ENCODE results near the gene WRNIP1. TPM values are rescaled to one million over a fixed set of nuclear protein-coding genes. Genes with fewer than 3 reads are reported as not detected.
"Not testable (repeated sequence)": the region's sequence is repeated elsewhere in the genome, so short reads cannot be mapped to it uniquely, and the experiment has no call there.

WRNIP1 gene
- total RNA-seq, 1 experiment from 2014 or later, result 100 TPM

GRCh38 chr6:2798586-2799134, 33.5 kb downstream of the WRNIP1 start:
- no peak for DNase-seq (ENCODE audit: low spot score)
- in situ Hi-C loops (cut with HindIII; ENCODE audit: low sequenced_read_pairs), result no loop called here

DNA sequence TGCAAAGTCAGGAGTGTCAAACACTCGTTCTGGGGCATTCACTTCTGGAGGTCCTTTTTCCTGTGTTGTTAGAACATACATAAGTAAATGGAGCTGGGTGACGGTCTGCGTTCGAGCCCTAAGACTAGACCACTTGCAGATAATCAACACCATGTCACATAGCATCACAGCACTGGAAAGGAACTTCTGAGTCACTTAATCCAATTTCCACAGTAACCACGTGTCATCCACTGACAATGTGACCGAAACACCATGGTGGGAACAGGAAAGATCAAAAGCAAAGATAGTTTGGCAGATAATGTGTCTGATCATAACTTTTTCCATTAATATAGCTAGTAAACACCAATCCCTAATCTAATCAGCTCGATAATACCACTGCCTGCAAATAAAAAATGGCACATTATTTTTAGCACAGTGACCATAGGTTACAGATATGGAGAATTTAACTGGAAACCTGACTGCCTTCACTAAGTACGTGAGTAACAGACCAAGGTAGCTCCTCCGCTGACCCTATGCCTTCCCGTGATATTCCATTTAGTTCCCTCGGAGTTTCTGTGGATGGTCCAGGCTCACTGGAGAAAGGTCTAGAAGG, 34.8 kb downstream of the WRNIP1 start:
- in situ Hi-C loops (cut with HindIII; ENCODE audit: low sequenced_read_pairs), result no loop called here
- no peak for DNase-seq (ENCODE audit: low spot score)

GRCh38 chr6:2800552-2801316, 35.5 kb downstream of the WRNIP1 start:
- in situ Hi-C loops (cut with HindIII; ENCODE audit: low sequenced_read_pairs), result no loop called here
- DNase-seq (ENCODE audit: low spot score), result no peak

DNA sequence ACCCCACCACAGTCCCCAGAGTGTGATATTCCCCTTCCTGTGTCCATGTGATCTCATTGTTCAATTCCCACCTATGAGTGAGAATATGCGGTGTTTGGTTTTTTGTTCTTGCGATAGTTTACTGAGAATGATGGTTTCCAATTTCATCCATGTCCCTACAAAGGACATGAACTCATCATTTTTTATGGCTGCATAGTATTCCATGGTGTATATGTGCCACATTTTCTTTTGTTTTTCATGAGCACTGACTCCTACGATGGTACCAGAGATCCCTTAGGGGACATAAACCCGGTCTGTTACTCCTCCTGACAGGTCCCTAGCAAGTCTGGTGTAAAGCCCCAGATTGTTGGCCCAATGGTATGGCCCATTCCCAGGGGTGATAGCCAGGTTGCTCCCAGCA, 36.5 kb downstream of the WRNIP1 start:
- DNase-seq (ENCODE audit: low spot score); in situ Hi-C loops (cut with HindIII; ENCODE audit: low sequenced_read_pairs): not testable (repeated sequence)

GRCh38 chr6:2802521-2803060, 37.4 kb downstream of the WRNIP1 start:
- DNase-seq (ENCODE audit: low spot score), result no peak
- in situ Hi-C loops (cut with HindIII; ENCODE audit: low sequenced_read_pairs), result no loop called here

DNA sequence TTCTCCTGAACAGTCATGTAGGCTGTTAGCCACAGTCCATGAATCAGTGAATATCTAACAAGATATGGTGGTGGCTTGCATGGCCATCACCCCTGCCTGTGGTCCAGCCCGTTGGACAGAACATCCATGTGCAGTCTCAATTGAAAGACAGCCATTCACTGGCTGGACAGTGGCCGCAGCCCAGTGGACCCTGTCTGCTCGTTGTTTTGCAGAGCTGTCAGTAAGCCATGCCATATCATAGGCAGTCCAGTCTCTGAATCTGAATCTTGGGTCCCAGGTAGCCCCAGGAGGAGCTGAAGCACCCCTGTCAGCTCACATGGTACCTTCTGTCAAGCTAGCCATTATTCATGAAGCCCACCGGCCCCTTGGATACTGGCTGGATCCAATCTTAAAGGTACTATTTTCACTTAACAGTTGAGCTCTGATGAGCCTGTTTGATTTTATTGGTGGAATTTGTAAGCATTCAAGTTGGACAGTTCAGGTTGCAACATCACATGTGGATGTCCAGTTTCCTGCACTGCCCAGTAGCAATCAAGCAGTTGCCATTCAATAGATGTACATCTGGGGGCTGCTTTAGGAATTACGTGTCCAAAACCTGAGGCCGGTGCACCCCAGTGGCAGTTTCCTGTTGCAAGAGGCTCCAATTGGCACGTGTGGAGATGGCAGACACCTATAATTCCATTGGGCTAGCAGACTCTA, 38.7 kb downstream of the WRNIP1 start:
- in situ Hi-C loops (cut with HindIII; ENCODE audit: low sequenced_read_pairs), result no loop called here
- no peak for DNase-seq (ENCODE audit: low spot score)

- DNase-seq (ENCODE audit: low spot score), result peak; percentile 49
- in situ Hi-C loops (cut with HindIII; ENCODE audit: low sequenced_read_pairs), result no loop called here
These were observed 39.3 kb downstream of the WRNIP1 start for GRCh38 chr6:2804516-2804915.

GRCh38 chr6:2805031-2805430, 39.8 kb downstream of the WRNIP1 start:
- in situ Hi-C loops (cut with HindIII; ENCODE audit: low sequenced_read_pairs), result no loop called here
- DNase-seq (ENCODE audit: low spot score), result no peak

DNA sequence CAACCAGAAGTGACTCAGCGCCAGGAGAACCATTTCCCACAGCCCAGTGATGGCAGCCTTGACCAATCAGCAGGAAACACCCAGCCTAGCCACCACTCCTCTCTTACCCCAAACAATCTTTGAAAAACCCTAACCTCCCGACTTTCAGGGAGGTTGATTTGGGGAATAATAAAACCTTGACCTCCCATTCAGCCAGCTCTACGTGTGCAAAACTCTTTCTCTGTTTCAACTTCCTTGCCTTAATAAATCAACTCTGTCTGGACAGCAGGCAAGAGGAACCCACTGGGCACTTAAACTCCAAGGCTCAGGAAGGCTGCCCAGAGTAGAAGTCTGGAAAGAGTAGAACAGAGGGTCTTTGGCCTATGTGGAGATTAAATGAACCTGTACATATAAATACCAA, 41.5 kb downstream of the WRNIP1 start:
- in situ Hi-C loops (cut with HindIII; ENCODE audit: low sequenced_read_pairs), result no loop called here
- DNase-seq (ENCODE audit: low spot score), result no peak

DNA sequence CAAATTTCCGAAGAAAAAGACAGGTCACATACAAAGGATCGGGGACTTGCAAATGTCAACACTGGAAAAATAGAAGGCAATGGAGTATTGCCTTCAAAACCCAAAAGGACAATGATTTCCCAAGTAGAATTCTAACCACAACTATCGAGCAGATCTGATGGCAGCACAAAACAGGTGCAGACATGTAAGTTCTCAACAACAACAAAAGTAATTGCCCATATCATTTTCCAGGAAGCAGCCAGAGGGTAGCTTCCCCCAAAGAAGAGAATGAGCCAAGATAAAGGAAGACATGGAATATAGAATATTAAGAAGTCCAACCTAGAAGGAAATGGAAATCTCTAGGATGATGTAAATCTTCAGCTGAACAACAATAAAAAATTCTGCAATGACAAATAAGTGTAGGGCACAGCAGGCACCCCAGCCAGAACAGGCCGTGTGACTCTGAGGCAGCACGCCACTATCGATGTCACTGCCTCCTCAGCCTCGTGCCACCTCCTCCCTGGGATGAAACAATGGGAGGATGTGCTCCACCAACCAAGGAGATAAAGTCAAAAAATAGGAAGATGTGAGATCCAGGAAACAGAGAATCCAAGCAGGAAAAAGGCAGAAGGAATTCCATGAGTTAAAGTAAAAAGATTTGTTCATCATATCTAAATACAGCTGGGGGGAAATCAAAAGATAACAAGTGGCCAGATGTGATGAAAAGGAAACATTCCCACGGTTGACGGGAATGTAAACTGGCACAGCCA, 42.3 kb downstream of the WRNIP1 start:
- in situ Hi-C loops (cut with HindIII; ENCODE audit: low sequenced_read_pairs), result no loop called here

GRCh38 chr6:2809015-2809414, 43.8 kb downstream of the WRNIP1 start:
- in situ Hi-C loops (cut with HindIII; ENCODE audit: low sequenced_read_pairs), result no loop called here
- DNase-seq (ENCODE audit: low spot score), result no peak

More for the DNA sequence above, 42.3 kb downstream of the WRNIP1 start:
- DNase-seq (ENCODE audit: low spot score), result no peak

DNA sequence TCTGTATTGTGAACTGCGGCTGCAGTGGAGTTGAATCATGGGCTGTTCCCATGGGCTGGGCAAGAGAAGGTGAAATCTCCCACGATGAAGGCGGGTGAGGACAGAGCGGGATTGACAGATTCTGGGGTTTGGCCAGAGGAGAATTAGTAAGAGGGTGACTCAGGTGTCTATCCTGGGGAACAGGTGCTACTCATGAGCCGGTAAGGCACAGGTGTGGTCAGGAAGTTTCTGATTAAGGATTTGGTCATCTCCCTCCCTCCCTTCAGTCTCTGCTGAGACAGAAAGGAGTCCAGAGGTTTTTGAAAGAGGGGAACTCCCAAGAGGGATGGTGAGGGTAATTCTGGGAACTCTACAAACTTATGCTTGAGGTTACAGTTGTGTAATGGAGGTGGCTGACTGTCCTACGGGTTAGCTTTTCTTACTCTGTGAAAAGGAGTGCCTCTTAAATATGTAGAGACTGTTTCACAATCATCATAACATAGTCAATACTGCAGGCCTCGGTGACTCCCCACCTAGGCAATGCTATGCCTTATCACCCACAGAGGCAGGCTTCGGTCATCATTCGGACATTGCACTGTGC, 45.0 kb downstream of the WRNIP1 start:
- DNase-seq (ENCODE audit: low spot score), result no peak
- in situ Hi-C loops (cut with HindIII; ENCODE audit: low sequenced_read_pairs), result no loop called here

DNA sequence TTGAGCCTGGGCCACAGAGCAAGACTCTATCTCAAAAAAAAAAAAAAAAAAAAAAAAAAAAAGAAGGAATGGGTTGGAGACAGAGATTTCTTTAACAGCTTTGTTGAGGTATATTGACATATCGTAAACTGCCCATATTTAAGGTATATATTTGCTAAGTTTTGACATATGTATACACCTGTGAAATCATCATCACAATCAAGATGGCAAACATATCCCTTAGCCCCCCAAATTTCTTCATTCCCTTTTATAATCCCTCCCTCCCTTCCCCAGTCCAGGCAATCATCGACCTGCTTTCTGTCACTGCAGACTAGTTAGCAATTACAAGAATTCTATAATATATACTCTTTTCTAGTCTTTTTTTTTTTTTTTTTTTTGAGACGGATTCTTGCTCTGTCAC, 47.5 kb downstream of the WRNIP1 start:
- in situ Hi-C loops (cut with HindIII; ENCODE audit: low sequenced_read_pairs), result no loop called here
- DNase-seq (ENCODE audit: low spot score), result no peak

DNA sequence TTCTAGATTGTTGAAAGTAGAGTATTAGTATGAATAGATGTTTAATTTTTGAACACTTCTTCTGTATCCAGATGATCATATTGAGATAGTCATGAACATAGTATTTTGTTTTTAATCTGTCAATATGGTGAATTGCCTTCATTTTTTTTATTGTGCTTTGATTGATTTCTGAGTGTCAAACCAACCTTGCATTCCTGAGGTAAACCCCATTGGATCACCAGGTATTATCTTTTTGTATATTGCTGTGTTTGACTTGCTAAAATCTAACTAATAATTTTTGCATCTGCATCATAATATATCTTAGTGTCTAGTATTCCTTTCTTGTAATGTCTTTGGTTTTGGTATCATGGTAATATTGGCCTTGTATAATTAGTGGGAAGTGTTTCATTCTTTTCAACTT, 51.0 kb downstream of the WRNIP1 start:
- no peak for DNase-seq (ENCODE audit: low spot score)
- in situ Hi-C loops (cut with HindIII; ENCODE audit: low sequenced_read_pairs), result no loop called here

DNA sequence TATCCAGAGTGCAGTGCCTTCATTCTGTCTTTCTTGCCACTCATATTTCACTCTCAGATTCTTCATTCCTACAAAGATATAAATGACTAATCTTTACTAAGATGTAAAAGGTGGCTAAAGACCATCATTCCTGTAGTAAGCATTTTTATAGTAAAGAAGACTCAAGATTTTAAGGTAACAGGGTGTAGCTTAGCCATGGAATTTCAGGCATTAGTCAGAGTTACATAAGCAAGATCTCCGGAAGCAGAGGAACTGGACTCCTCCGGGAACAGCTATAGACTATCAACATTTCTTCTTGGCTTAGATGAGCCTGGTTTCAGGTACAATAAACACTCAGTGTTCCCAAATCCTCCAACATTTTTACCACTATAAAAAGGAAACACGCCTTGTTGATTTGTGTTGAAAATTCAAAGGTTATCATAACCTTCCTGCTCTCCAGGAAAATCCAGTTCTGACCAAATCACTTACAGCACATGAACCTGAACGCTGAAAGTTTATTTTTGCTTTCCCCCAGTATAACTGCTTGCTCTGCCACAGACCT, 52.8 kb downstream of the WRNIP1 start:
- DNase-seq (ENCODE audit: low spot score), result peak; percentile 61
- in situ Hi-C loops (cut with HindIII; ENCODE audit: low sequenced_read_pairs), result no loop called here

DNA sequence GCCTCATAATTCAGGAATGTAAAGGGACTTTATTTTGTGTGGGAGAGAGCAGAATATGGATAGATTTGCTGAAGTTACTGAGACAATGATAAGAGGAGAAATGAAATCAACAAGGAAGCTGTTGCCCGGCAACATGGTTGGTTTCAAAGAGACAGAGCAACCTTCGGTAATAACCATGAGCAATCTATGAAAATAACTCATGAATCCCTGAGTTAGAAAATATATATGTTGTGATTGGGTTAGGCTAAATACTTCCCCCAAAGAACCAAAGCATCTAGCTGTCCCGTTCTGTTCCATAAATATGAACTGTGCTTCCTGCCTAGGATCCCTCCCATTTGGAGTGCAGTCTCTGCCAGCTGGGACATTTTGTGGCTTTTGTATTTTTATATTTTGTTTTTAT, 53.4 kb downstream of the WRNIP1 start:
- no peak for DNase-seq (ENCODE audit: low spot score)
- in situ Hi-C loops (cut with HindIII; ENCODE audit: low sequenced_read_pairs), result no loop called here

GRCh38 chr6:2819115-2819514, 53.9 kb downstream of the WRNIP1 start:
- in situ Hi-C loops (cut with HindIII; ENCODE audit: low sequenced_read_pairs), result no loop called here
- DNase-seq (ENCODE audit: low spot score), result no peak

GRCh38 chr6:2819978-2820377, 54.8 kb downstream of the WRNIP1 start:
- in situ Hi-C loops (cut with HindIII; ENCODE audit: low sequenced_read_pairs), result no loop called here
- no peak for DNase-seq (ENCODE audit: low spot score)

- DNase-seq (ENCODE audit: low spot score), result no peak
- in situ Hi-C loops (cut with HindIII; ENCODE audit: low sequenced_read_pairs), result no loop called here
These were observed 55.2 kb downstream of the WRNIP1 start for GRCh38 chr6:2820415-2820814.

Measured in G401 (cell line).